ENCODE results near the gene NOL3.

GRCh38 chr16:67167588-67167987 is 2.8 kb upstream of the NOL3 start:
- TF ChIP-seq, protein P1, sequence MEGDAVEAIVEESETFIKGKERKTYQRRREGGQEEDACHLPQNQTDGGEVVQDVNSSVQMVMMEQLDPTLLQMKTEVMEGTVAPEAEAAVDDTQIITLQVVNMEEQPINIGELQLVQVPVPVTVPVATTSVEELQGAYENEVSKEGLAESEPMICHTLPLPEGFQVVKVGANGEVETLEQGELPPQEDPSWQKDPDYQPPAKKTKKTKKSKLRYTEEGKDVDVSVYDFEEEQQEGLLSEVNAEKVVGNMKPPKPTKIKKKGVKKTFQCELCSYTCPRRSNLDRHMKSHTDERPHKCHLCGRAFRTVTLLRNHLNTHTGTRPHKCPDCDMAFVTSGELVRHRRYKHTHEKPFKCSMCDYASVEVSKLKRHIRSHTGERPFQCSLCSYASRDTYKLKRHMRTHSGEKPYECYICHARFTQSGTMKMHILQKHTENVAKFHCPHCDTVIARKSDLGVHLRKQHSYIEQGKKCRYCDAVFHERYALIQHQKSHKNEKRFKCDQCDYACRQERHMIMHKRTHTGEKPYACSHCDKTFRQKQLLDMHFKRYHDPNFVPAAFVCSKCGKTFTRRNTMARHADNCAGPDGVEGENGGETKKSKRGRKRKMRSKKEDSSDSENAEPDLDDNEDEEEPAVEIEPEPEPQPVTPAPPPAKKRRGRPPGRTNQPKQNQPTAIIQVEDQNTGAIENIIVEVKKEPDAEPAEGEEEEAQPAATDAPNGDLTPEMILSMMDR (IDR thresholded peaks at IDR 0.05), result no peak
- TF ChIP-seq POLR2A (IDR thresholded peaks at IDR 0.05), result no peak
